ENCODE data around the gene ABCC4.

The ABCC4 gene

GRCh38 chr13:95301183-95301967 lies at the start of gene ABCC4:
TSS of gene ABCC4 (minus strand) at chr13:95301451. CDS start at chr13:95301314, 137 bp downstream.
- DNase-seq = peak; percentile 69

GRCh38 chr13:95349267-95349666 lies 48.0 kb upstream of the ABCC4 start:
- no peak for DNase-seq

GRCh38 chr13:95343944-95344343 lies 42.7 kb upstream of the ABCC4 start:
- no peak for DNase-seq

- DNase-seq = no peak
Measured at GRCh38 chr13:95341441-95341840, 40.2 kb upstream of the ABCC4 start.

- DNase-seq = no peak
Measured at GRCh38 chr13:95338905-95339304, 37.7 kb upstream of the ABCC4 start.

- no peak for DNase-seq
Measured at GRCh38 chr13:95337597-95337996, 36.3 kb upstream of the ABCC4 start.

GRCh38 chr13:95335667-95336066 lies 34.4 kb upstream of the ABCC4 start:
- no peak for DNase-seq

GRCh38 chr13:95328386-95328785 lies 27.1 kb upstream of the ABCC4 start:
- no peak for DNase-seq

- DNase-seq = no peak
Measured at GRCh38 chr13:95327190-95327589, 25.9 kb upstream of the ABCC4 start.

- DNase-seq = no peak
Measured at GRCh38 chr13:95326695-95327094, 25.4 kb upstream of the ABCC4 start.

GRCh38 chr13:95325485-95325884 lies 24.2 kb upstream of the ABCC4 start:
- DNase-seq = no peak

GRCh38 chr13:95323930-95324662 lies 22.8 kb upstream of the ABCC4 start:
- no peak for DNase-seq

- no peak for DNase-seq
Measured at GRCh38 chr13:95319551-95320274, 18.5 kb upstream of the ABCC4 start.

GRCh38 chr13:95317039-95317989 lies 16.1 kb upstream of the ABCC4 start:
- no peak for DNase-seq

GRCh38 chr13:95315752-95316151 lies 14.5 kb upstream of the ABCC4 start:
- DNase-seq = no peak

GRCh38 chr13:95307507-95307906 lies 6.3 kb upstream of the ABCC4 start:
- DNase-seq = no peak

GRCh38 chr13:95304453-95304852 lies 3.2 kb upstream of the ABCC4 start:
- no peak for DNase-seq

GRCh38 chr13:95301968-95302393 lies 730 bp upstream of the ABCC4 start:
- DNase-seq = peak; percentile 40

- DNase-seq = peak; percentile 67
Measured at GRCh38 chr13:95300625-95301182, 547 bp downstream of the ABCC4 start.

GRCh38 chr13:95298971-95299621 lies 2.2 kb downstream of the ABCC4 start:
- DNase-seq = no peak

GRCh38 chr13:95298169-95298965 lies 2.9 kb downstream of the ABCC4 start:
- DNase-seq = no peak
